ENCODE results near the gene CSTPP1.
"Not testable (repeated sequence)": the region's sequence is repeated elsewhere in the genome, so short reads cannot be mapped to it uniquely, and the experiment has no call there.

Gene CSTPP1

GRCh38 chr11:46912526-46913150, 23.9 kb upstream of the CSTPP1 start:
- DNase-seq (ENCODE audit: low read depth) = no peak

GRCh38 chr11:46913484-46913883, 23.1 kb upstream of the CSTPP1 start:
- no peak for DNase-seq (ENCODE audit: low read depth)

GRCh38 chr11:46914363-46914762, 22.2 kb upstream of the CSTPP1 start:
- DNase-seq (ENCODE audit: low read depth) = no peak

- DNase-seq (ENCODE audit: low read depth) = no peak
Observed at GRCh38 chr11:46914910-46915309, 21.7 kb upstream of the CSTPP1 start.

- DNase-seq (ENCODE audit: low read depth) = no peak
Observed at GRCh38 chr11:46916286-46917108, 20.1 kb upstream of the CSTPP1 start.

GRCh38 chr11:46917109-46917761, 19.3 kb upstream of the CSTPP1 start:
- no peak for DNase-seq (ENCODE audit: low read depth)

- no peak for DNase-seq (ENCODE audit: low read depth)
Observed at GRCh38 chr11:46917762-46918082, 18.8 kb upstream of the CSTPP1 start.

- no peak for DNase-seq (ENCODE audit: low read depth)
Observed at GRCh38 chr11:46918083-46918787, 18.3 kb upstream of the CSTPP1 start, which contains the start of gene LRP4. LRP4 (minus strand) TSS chr11:46918550; CDS start chr11:46918379, 171 bp downstream.

- no peak for DNase-seq (ENCODE audit: low read depth)
Observed at GRCh38 chr11:46918788-46919513, 17.6 kb upstream of the CSTPP1 start.

- no peak for DNase-seq (ENCODE audit: low read depth)
Observed at GRCh38 chr11:46920755-46921154, 15.8 kb upstream of the CSTPP1 start.

- not testable (repeated sequence) for DNase-seq (ENCODE audit: low read depth)
Observed at GRCh38 chr11:46927928-46928327, 8.6 kb upstream of the CSTPP1 start.

GRCh38 chr11:46928701-46929100, 7.9 kb upstream of the CSTPP1 start:
- DNase-seq (ENCODE audit: low read depth) = not testable (repeated sequence)

GRCh38 chr11:46930089-46930488, 6.5 kb upstream of the CSTPP1 start:
- no peak for DNase-seq (ENCODE audit: low read depth)

GRCh38 chr11:46942172-46942571, 5.6 kb downstream of the CSTPP1 start:
- DNase-seq (ENCODE audit: low read depth) = no peak

GRCh38 chr11:46944356-46945075, 8.0 kb downstream of the CSTPP1 start:
- no peak for DNase-seq (ENCODE audit: low read depth)

- no peak for DNase-seq (ENCODE audit: low read depth)
Observed at GRCh38 chr11:46947399-46948077, 11.0 kb downstream of the CSTPP1 start.

- no peak for DNase-seq (ENCODE audit: low read depth)
Observed at GRCh38 chr11:46948378-46949131, 12.0 kb downstream of the CSTPP1 start.

GRCh38 chr11:46949297-46949696, 12.7 kb downstream of the CSTPP1 start:
- no peak for DNase-seq (ENCODE audit: low read depth)

- DNase-seq (ENCODE audit: low read depth) = no peak
Observed at GRCh38 chr11:46951864-46952263, 15.3 kb downstream of the CSTPP1 start.

- no peak for DNase-seq (ENCODE audit: low read depth)
Observed at GRCh38 chr11:46952553-46952952, 16.0 kb downstream of the CSTPP1 start.
